ENCODE data around the gene TNIK.

Gene TNIK

DNA sequence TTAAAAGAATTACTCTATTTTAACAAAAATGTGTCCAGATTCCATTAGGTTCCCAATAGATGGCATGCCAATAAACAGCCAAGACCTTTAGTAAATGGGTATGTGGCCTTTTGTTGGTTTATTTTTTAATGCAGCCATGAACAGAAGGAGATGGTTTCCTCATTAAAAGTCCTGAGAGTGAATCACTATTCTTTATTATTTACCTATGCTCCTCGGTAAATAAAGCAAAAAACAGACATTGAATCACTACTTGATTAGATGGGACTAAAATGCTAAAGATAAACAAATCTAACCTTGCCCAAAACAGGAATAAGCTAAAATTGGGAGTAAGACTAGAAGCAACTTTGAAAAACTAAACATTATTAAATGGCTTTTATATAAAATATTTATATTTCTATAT, 94.2 kb downstream of the TNIK start:
- no peak for DNase-seq (ENCODE audit: insufficient read length, low spot score)
- no peak for FAIRE-seq
- TF ChIP-seq SPI1 (IDR thresholded peaks at IDR 0.05; ENCODE audit: low read depth, low read length) (no peak), TAF1 (IDR thresholded peaks at IDR 0.05; ENCODE audit: low read depth, low read length) (no peak), POU2F2 (IDR thresholded peaks at IDR 0.05; ENCODE audit: low read depth, low read length) (no peak), POLR2A (IDR thresholded peaks at IDR 0.05; ENCODE audit: low read depth, low read length) (no peak), POLR2AphosphoS5 (IDR thresholded peaks at IDR 0.05; ENCODE audit: low read depth, low read length) (no peak), PAX5 (IDR thresholded peaks at IDR 0.05; ENCODE audit: insufficient read depth, low read length, severe bottlenecking) (no peak)

DNA sequence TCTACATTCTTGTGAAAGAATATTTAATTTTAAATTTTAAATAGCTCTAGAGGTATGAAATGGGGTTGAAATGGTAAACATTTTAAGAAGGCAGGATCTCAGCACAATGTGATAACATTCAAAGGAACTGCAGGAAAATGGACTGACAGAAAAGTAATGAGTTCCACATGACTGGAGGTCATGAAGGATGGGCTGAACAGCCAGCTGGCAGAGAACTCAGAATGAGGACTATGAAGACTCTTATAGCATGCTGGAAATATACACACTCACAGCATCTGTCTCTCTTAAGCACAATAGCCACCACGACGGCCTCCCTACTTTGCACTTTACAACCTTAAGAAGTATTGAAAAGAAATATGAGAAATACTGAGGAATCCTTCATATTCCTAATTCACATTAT, 94.7 kb downstream of the TNIK start:
- no peak for DNase-seq (ENCODE audit: insufficient read length, low spot score)
- FAIRE-seq, result no peak
- no peak for TF ChIP-seq POU2F2 (IDR thresholded peaks at IDR 0.05; ENCODE audit: low read depth, low read length)
- no peak for TF ChIP-seq TAF1 (IDR thresholded peaks at IDR 0.05; ENCODE audit: low read depth, low read length)

- DNase-seq (ENCODE audit: insufficient read length, low spot score), result no peak
- TF ChIP-seq PAX5 (IDR thresholded peaks at IDR 0.05; ENCODE audit: insufficient read depth, low read length, severe bottlenecking) (no peak), SPI1 (IDR thresholded peaks at IDR 0.05; ENCODE audit: low read depth, low read length) (no peak), POU2F2 (IDR thresholded peaks at IDR 0.05; ENCODE audit: low read depth, low read length) (no peak), POLR2AphosphoS5 (IDR thresholded peaks at IDR 0.05; ENCODE audit: low read depth, low read length) (no peak), TAF1 (IDR thresholded peaks at IDR 0.05; ENCODE audit: low read depth, low read length) (no peak), POLR2A (IDR thresholded peaks at IDR 0.05; ENCODE audit: low read depth, low read length) (no peak)
- FAIRE-seq, result no peak
These were observed 95.7 kb downstream of the TNIK start for GRCh38 chr3:171364500-171364899.

DNA sequence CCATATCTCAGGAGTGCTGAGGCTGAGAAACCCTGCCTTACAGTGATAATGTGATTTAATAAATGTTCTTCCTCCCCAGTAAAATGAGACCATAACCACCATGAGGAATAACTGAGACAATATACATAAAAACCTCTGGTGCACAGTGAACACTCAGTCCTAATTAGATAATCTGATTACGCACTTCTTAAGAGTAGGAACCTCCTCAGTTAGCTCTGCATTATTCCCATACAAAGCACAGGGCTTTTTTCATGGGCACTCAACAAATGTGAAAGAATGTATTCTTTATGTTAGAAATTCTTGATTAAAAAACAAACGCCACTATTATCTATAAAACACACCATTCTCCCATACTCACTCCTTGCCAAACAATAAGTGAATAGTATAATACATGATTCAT, 97.0 kb downstream of the TNIK start:
- no peak for FAIRE-seq
- TF ChIP-seq TAF1 (IDR thresholded peaks at IDR 0.05; ENCODE audit: low read depth, low read length), result no peak
- TF ChIP-seq POU2F2 (IDR thresholded peaks at IDR 0.05; ENCODE audit: low read depth, low read length), result no peak
- no peak for TF ChIP-seq POLR2A (IDR thresholded peaks at IDR 0.05; ENCODE audit: low read depth, low read length)
- TF ChIP-seq PAX5 (IDR thresholded peaks at IDR 0.05; ENCODE audit: insufficient read depth, low read length, severe bottlenecking), result no peak
- TF ChIP-seq SPI1 (IDR thresholded peaks at IDR 0.05; ENCODE audit: low read depth, low read length), result no peak
- TF ChIP-seq POLR2AphosphoS5 (IDR thresholded peaks at IDR 0.05; ENCODE audit: low read depth, low read length), result no peak
- no peak for DNase-seq (ENCODE audit: insufficient read length, low spot score)

DNA sequence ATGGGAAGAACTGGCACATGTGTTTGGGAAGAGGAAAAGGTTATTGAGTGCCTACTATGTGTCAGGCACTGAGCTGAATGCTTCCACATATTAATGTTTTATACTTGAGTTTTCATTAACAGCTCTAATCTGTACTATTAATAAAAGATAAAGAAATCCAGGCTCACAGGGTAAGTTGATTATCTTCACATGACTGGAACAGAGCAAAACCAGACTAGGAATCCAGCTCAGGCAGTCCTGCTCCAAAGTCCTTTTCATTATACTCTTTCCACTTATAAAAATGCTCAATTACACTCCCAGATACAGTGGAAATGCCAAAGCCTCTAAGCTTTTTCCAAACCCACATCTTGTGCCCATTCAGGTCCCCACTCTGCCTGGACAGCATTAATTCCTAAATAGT, 97.6 kb downstream of the TNIK start:
- no peak for TF ChIP-seq PAX5 (IDR thresholded peaks at IDR 0.05; ENCODE audit: insufficient read depth, low read length, severe bottlenecking)
- no peak for TF ChIP-seq POU2F2 (IDR thresholded peaks at IDR 0.05; ENCODE audit: low read depth, low read length)
- no peak for TF ChIP-seq SPI1 (IDR thresholded peaks at IDR 0.05; ENCODE audit: low read depth, low read length)
- TF ChIP-seq POLR2AphosphoS5 (IDR thresholded peaks at IDR 0.05; ENCODE audit: low read depth, low read length), result no peak
- TF ChIP-seq TAF1 (IDR thresholded peaks at IDR 0.05; ENCODE audit: low read depth, low read length), result no peak
- TF ChIP-seq POLR2A (IDR thresholded peaks at IDR 0.05; ENCODE audit: low read depth, low read length), result no peak
- no peak for DNase-seq (ENCODE audit: insufficient read length, low spot score)
- FAIRE-seq, result no peak

DNA sequence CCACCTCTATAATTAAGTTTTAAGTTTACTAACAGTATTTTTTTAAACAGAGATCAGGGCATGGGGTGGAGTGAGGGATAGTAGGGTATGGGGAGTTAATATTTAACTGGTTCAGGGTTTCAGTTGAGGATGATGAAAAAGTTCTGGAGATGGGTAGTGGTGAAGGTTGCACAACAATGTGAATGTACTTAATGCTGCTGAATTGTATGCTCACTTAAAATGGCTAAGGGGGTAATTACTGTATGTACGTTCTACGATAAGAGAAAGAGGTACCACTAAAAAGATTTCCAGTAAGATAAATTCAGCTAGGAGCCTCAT, 101.4 kb downstream of the TNIK start:
- FAIRE-seq (no peak), DNase-seq (ENCODE audit: insufficient read length, low spot score) (no peak)
- TF ChIP-seq POU2F2 (IDR thresholded peaks at IDR 0.05; ENCODE audit: low read depth, low read length) (no peak), PAX5 (IDR thresholded peaks at IDR 0.05; ENCODE audit: insufficient read depth, low read length, severe bottlenecking) (no peak), TAF1 (IDR thresholded peaks at IDR 0.05; ENCODE audit: low read depth, low read length) (no peak), SPI1 (IDR thresholded peaks at IDR 0.05; ENCODE audit: low read depth, low read length) (no peak), POLR2AphosphoS5 (IDR thresholded peaks at IDR 0.05; ENCODE audit: low read depth, low read length) (no peak), POLR2A (IDR thresholded peaks at IDR 0.05; ENCODE audit: low read depth, low read length) (no peak)

DNA sequence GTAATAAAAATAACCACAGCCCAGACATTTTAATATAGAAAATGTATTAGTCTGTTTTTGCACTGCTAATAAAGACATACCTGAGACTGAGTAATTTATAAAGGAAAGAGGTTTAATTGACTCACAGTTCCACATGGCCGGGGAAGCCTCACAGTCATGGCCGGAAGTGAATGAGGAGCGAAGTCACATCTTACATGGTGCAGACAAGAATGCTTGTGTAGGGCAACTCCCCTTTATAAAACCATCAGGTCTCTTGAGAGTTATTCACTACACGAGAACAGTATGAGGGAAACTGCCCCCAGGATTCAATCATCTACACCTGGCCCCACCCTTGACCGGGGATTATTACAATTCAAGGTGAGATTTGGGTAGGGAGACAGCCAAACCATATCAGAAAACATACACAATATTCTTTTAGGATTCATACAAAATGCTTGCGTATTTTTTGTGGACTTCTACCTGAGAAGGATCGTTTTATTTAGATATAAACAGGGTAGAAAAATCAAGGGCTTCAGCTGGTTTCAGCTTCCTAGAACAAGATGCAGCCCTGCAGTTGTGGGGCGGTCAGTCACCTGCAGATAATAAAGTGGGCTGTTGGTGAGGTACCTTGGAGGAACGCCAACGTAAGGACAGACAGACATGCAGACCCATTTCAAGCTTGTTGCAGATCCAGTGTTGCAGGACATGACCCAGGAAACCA, 101.9 kb downstream of the TNIK start:
- FAIRE-seq, result no peak
- TF ChIP-seq TAF1 (IDR thresholded peaks at IDR 0.05; ENCODE audit: low read depth, low read length), result no peak
- no peak for TF ChIP-seq SPI1 (IDR thresholded peaks at IDR 0.05; ENCODE audit: low read depth, low read length)
- TF ChIP-seq PAX5 (IDR thresholded peaks at IDR 0.05; ENCODE audit: insufficient read depth, low read length, severe bottlenecking), result no peak
- no peak for TF ChIP-seq POLR2A (IDR thresholded peaks at IDR 0.05; ENCODE audit: low read depth, low read length)
- TF ChIP-seq POU2F2 (IDR thresholded peaks at IDR 0.05; ENCODE audit: low read depth, low read length), result no peak
- TF ChIP-seq POLR2AphosphoS5 (IDR thresholded peaks at IDR 0.05; ENCODE audit: low read depth, low read length), result no peak
- DNase-seq (ENCODE audit: insufficient read length, low spot score), result no peak

GRCh38 chr3:171357721-171358120, 102.5 kb downstream of the TNIK start:
- no peak for TF ChIP-seq POLR2AphosphoS5 (IDR thresholded peaks at IDR 0.05; ENCODE audit: low read depth, low read length)
- TF ChIP-seq TAF1 (IDR thresholded peaks at IDR 0.05; ENCODE audit: low read depth, low read length), result no peak
- TF ChIP-seq SPI1 (IDR thresholded peaks at IDR 0.05; ENCODE audit: low read depth, low read length), result no peak
- TF ChIP-seq PAX5 (IDR thresholded peaks at IDR 0.05; ENCODE audit: insufficient read depth, low read length, severe bottlenecking), result no peak
- TF ChIP-seq POLR2A (IDR thresholded peaks at IDR 0.05; ENCODE audit: low read depth, low read length), result no peak
- no peak for TF ChIP-seq POU2F2 (IDR thresholded peaks at IDR 0.05; ENCODE audit: low read depth, low read length)
- FAIRE-seq (no peak), DNase-seq (ENCODE audit: insufficient read length, low spot score) (no peak)

GRCh38 chr3:171356251-171356650, 104.0 kb downstream of the TNIK start:
- no peak for FAIRE-seq
- TF ChIP-seq POU2F2 (IDR thresholded peaks at IDR 0.05; ENCODE audit: low read depth, low read length), result no peak
- no peak for TF ChIP-seq SPI1 (IDR thresholded peaks at IDR 0.05; ENCODE audit: low read depth, low read length)
- TF ChIP-seq POLR2A (IDR thresholded peaks at IDR 0.05; ENCODE audit: low read depth, low read length), result no peak
- TF ChIP-seq POLR2AphosphoS5 (IDR thresholded peaks at IDR 0.05; ENCODE audit: low read depth, low read length), result no peak
- no peak for TF ChIP-seq TAF1 (IDR thresholded peaks at IDR 0.05; ENCODE audit: low read depth, low read length)
- TF ChIP-seq PAX5 (IDR thresholded peaks at IDR 0.05; ENCODE audit: insufficient read depth, low read length, severe bottlenecking), result no peak

More at GRCh38 chr3:171356251-171356650, 104.0 kb downstream of the TNIK start:
- DNase-seq (ENCODE audit: insufficient read length, low spot score), result no peak

Data from GM12891 (cell line).